WTC11 (cell line): ENCODE measurements around the gene TLK1. TPM values are rescaled to one million over a fixed set of nuclear protein-coding genes. Genes with fewer than 3 reads are reported as not detected.

ENCODE experiments used
- AR ChIP-seq: fragments of 250-450 bp; sonication (Bioruptor Pico); IDR thresholded peaks from 2 replicates; pipeline ENCODE4 v1.9.0; 2021; ENCODE audit warnings: mild to moderate bottlenecking
- CBFB ChIP-seq: sonication (generic); formaldehyde crosslinking; IDR thresholded peaks from 2 replicates; pipeline ENCODE4 v1.8.1; 2022; ENCODE audit warnings: mild to moderate bottlenecking, low read depth, missing genetic modification reagents
- CTCF ChIP-seq: fragments of 200-600 bp; IDR thresholded peaks from 2 replicates; pipeline ENCODE4 v1.8.0; 2022; ENCODE audit warnings: antibody characterized with exemption
- E2F4 ChIP-seq: sonication (generic); formaldehyde crosslinking; IDR thresholded peaks from 2 replicates; pipeline ENCODE4 v1.8.1; 2022; ENCODE audit warnings: low read depth, mild to moderate bottlenecking, moderate library complexity, missing genetic modification reagents, borderline replicate concordance
- ELF4 ChIP-seq: sonication (generic); formaldehyde crosslinking; IDR thresholded peaks from 2 replicates; pipeline ENCODE4 v1.8.1; 2022; ENCODE audit warnings: low read depth, mild to moderate bottlenecking, moderate library complexity, missing genetic modification reagents
- ERG ChIP-seq: fragments of 250-450 bp; sonication (Bioruptor Pico); IDR thresholded peaks from 2 replicates; pipeline ENCODE4 v1.8.0; 2021; ENCODE audit warnings: mild to moderate bottlenecking
- FOXP1 ChIP-seq: sonication (generic); formaldehyde crosslinking; IDR thresholded peaks from 2 replicates; pipeline ENCODE4 v1.8.0; 2022; ENCODE audit warnings: missing genetic modification reagents, mild to moderate bottlenecking, moderate library complexity, borderline replicate concordance
- HMGXB4 ChIP-seq: sonication (generic); formaldehyde crosslinking; IDR thresholded peaks from 2 replicates; pipeline ENCODE4 v1.8.1; 2023; ENCODE audit warnings: mild to moderate bottlenecking, moderate library complexity, missing genetic modification reagents
- IRF2 ChIP-seq: sonication (generic); formaldehyde crosslinking; IDR thresholded peaks from 2 replicates; pipeline ENCODE4 v1.8.0; 2022; ENCODE audit warnings: low read depth, missing genetic modification reagents, borderline replicate concordance
- JAZF1 ChIP-seq: fragments of 250-450 bp; sonication (Bioruptor Pico); IDR thresholded peaks from 2 replicates; pipeline ENCODE4 v1.9.0; 2021; ENCODE audit warnings: moderate library complexity, mild to moderate bottlenecking, inconsistent platforms
- MXD4 ChIP-seq: fragments of 250-450 bp; sonication (Bioruptor Pico); IDR thresholded peaks from 2 replicates; pipeline ENCODE4 v1.8.0; 2021; ENCODE audit warnings: mild to moderate bottlenecking, moderate library complexity, borderline replicate concordance
- NFYB ChIP-seq: sonication (generic); formaldehyde crosslinking; conservative IDR thresholded peaks from 2 replicates; pipeline ENCODE4 v1.8.0; 2022; ENCODE audit warnings: low read depth, missing genetic modification reagents
- OVOL2 ChIP-seq: fragments of 250-450 bp; sonication (Bioruptor Pico); IDR thresholded peaks from 2 replicates; pipeline ENCODE4 v1.9.0; 2021; ENCODE audit warnings: mild to moderate bottlenecking, borderline replicate concordance
- PRDM15 ChIP-seq: sonication (generic); formaldehyde crosslinking; IDR thresholded peaks from 2 replicates; pipeline ENCODE4 v1.8.0; 2022; ENCODE audit warnings: missing genetic modification reagents
- PRRX2 ChIP-seq: fragments of 250-450 bp; sonication (Bioruptor Pico); IDR thresholded peaks from 2 replicates; pipeline ENCODE4 v1.8.0; 2021; ENCODE audit warnings: mild to moderate bottlenecking
- SMAD4 ChIP-seq: sonication (generic); formaldehyde crosslinking; IDR thresholded peaks from 2 replicates; pipeline ENCODE4 v1.8.0; 2022; ENCODE audit warnings: mild to moderate bottlenecking, missing genetic modification reagents
- TEAD1 ChIP-seq: sonication (generic); formaldehyde crosslinking; IDR thresholded peaks from 2 replicates; pipeline ENCODE4 v1.8.0; 2022; ENCODE audit warnings: mild to moderate bottlenecking, missing genetic modification reagents
- TP53 ChIP-seq: sonication (generic); formaldehyde crosslinking; IDR thresholded peaks from 2 replicates; pipeline ENCODE4 v1.8.1; 2023; ENCODE audit warnings: mild to moderate bottlenecking, missing genetic modification reagents
- ZNF138 ChIP-seq: sonication (generic); formaldehyde crosslinking; conservative IDR thresholded peaks from 2 replicates; pipeline ENCODE4 v1.8.1; 2022; ENCODE audit warnings: mild to moderate bottlenecking, moderate library complexity, missing genetic modification reagents
- ZNF281 ChIP-seq: sonication (generic); formaldehyde crosslinking; IDR thresholded peaks from 2 replicates; pipeline ENCODE4 v1.8.0; 2023; ENCODE audit warnings: mild to moderate bottlenecking, missing genetic modification reagents
- ZNF317 ChIP-seq: sonication (generic); formaldehyde crosslinking; IDR thresholded peaks from 2 replicates; pipeline ENCODE4 v1.8.1; 2023; ENCODE audit warnings: low read depth, mild to moderate bottlenecking, moderate library complexity, missing genetic modification reagents, borderline replicate concordance
- ZNF396 ChIP-seq: fragments of 250-450 bp; sonication (Bioruptor Pico); IDR thresholded peaks from 2 replicates; pipeline ENCODE4 v1.8.0; 2021; ENCODE audit warnings: mild to moderate bottlenecking, moderate library complexity, borderline replicate concordance
- ZNF423 ChIP-seq: fragments of 250-450 bp; sonication (Bioruptor Pico); IDR thresholded peaks from 2 replicates; pipeline ENCODE4 v2.1.2; 2022; ENCODE audit warnings: mild to moderate bottlenecking, moderate library complexity
- total RNA-seq: library from RNA; stranded (reverse); gene quantifications from 3 replicates; pipeline ENCODE4 v1.2.3, GENCODE V29; 2021

Gene TLK1
- total RNA-seq, 1 experiment from 2014 or later: 91.1 TPM

GRCh38 chr2:170973492-170974303 lies 187.0 kb downstream of the TLK1 start (continued):
- TF ChIP-seq ZNF281 (CRISPR knock-in tag) (no peak), ZNF396 (CRISPR knock-in tag) (no peak), SMAD4 (CRISPR knock-in tag) (no peak), AR (CRISPR knock-in tag) (no peak), E2F4 (no peak), NFYB (CRISPR knock-in tag) (no peak), FOXP1 (CRISPR knock-in tag) (peak; percentile 81), ZNF138 (no peak), TEAD1 (CRISPR knock-in tag) (no peak), JAZF1 (CRISPR knock-in tag) (no peak), CBFB (no peak), TP53 (CRISPR knock-in tag) (no peak), CTCF (peak; percentile 88), PRDM15 (CRISPR knock-in tag) (no peak), HMGXB4 (CRISPR knock-in tag) (no peak; the same call in 1 of the 2 replicates), ERG (CRISPR knock-in tag) (no peak), PRRX2 (CRISPR knock-in tag) (no peak), IRF2 (CRISPR knock-in tag) (no peak), ZNF317 (CRISPR knock-in tag) (no peak), ZNF423 (CRISPR knock-in tag) (peak; percentile 80), MXD4 (CRISPR knock-in tag) (no peak), OVOL2 (CRISPR knock-in tag) (no peak), ELF4 (CRISPR knock-in tag) (0 out of 2 replicates have a peak, but pooled peaks have one; percentile 29)
